T-cell (primary cell): Measurements from ENCODE around the gene SEZ6. TPM values are rescaled to one million over a fixed set of nuclear protein-coding genes. Genes with fewer than 3 reads are reported as not detected.

Experiments
- ATAC-seq, 4 experiments: fragments of 200-7000 bp in 3 of 4; fragments of 150-1000 bp in 1 of 4; cut with Tn5 transposase; replicated peaks in 1 of 4; 1 replicate in 3 of 4; 2 replicates in 1 of 4; pipeline ENCODE4 v1.10.0; 2021; ENCODE audit warnings: moderate library complexity in 3 of 4, mild to moderate bottlenecking in 2 of 4, moderate number of reproducible peaks in 1 of 4
- CTCF ChIA-PET, 2 donors: fragments of 300-600 bp; sonication (Branson Sonifier 250); formaldehyde crosslinking; loops; one replicate each; lab custom pipeline; 2022; ENCODE audit warnings: antibody characterized with exemption in 2 of 2; lab: Charles Lee
- POLR2A ChIA-PET, 2 donors: fragments of 300-600 bp; sonication (Branson Sonifier 250); formaldehyde crosslinking; loops; one replicate each; lab custom pipeline; 2022; ENCODE audit warnings: antibody characterized with exemption in 2 of 2; lab: Charles Lee
- DNase-seq, 35 experiments: peaks; one replicate each; pipeline versions ENCODE4 v3.0.0 to v3.0.0-alpha.2; 2013 to 2023
- H3K27ac ChIP-seq: one replicate; pipeline ENCODE4 v1.5.1; 2013; ENCODE audit warnings: low read length
- H3K27me3 ChIP-seq, 2 experiments: replicated peaks in 1 of 2; 1 replicate in 1 of 2; 2 replicates in 1 of 2; pipeline versions ENCODE4 v1.6.1 to v1.7.0; 2013; ENCODE audit warnings: low read length in 1 of 2, mixed read lengths in 1 of 2; ENCODE audit not compliant: control insufficient read depth in 2 of 2, insufficient read depth in 2 of 2; ENCODE audit errors: extremely low read depth in 1 of 2
- H3K36me3 ChIP-seq, 2 donors: 1 replicate in 1 of 2; 2 replicates in 1 of 2; pipeline versions ENCODE4 v1.6.1 to v1.7.0; 2013; ENCODE audit warnings: low read length in 1 of 2; ENCODE audit not compliant: control insufficient read depth in 2 of 2, insufficient read depth in 1 of 2; ENCODE audit errors: extremely low read depth in 1 of 2
- H3K4me1 ChIP-seq, 2 experiments: 1 replicate in 1 of 2; 2 replicates in 1 of 2; pipeline versions ENCODE4 v1.6.1 to v1.7.0; 2013; ENCODE audit warnings: low read length in 2 of 2, mixed read lengths in 1 of 2; ENCODE audit not compliant: insufficient read depth in 2 of 2, control insufficient read depth in 1 of 2; ENCODE audit errors: extremely low read depth in 1 of 2
- H3K4me3 ChIP-seq, 2 donors: 1 replicate in 1 of 2; 2 replicates in 1 of 2; pipeline versions ENCODE4 v1.5.1 to v1.7.0; 2013; ENCODE audit warnings: mild to moderate bottlenecking in 2 of 2, low read length in 1 of 2, moderate library complexity in 1 of 2; ENCODE audit not compliant: control insufficient read depth in 1 of 2; ENCODE audit errors: extremely low read depth in 1 of 2
- H3K9me3 ChIP-seq: 2 replicates; pipeline ENCODE4 v1.7.0; 2013
- H3K27ac Mint-ChIP-seq, 2 donors: one replicate each; pipeline ENCODE4 v1.8.0; 2020 to 2021; ENCODE audit warnings: mild to moderate bottlenecking in 2 of 2, mixed read lengths in 2 of 2
- H3K27me3 Mint-ChIP-seq, 2 donors: one replicate each; pipeline ENCODE4 v1.8.0; 2021 to 2022; ENCODE audit warnings: mixed read lengths in 2 of 2
- H3K36me3 Mint-ChIP-seq: one replicate; pipeline ENCODE4 v1.8.0; 2021; ENCODE audit warnings: mixed read lengths
- H3K4me1 Mint-ChIP-seq, 3 donors: one replicate each; pipeline ENCODE4 v1.8.0; 2020 to 2022; ENCODE audit warnings: mixed read lengths in 3 of 3, mild to moderate bottlenecking in 1 of 3
- H3K4me3 Mint-ChIP-seq, 3 donors: one replicate each; pipeline ENCODE4 v1.8.0; 2020 to 2022; ENCODE audit warnings: mild to moderate bottlenecking in 3 of 3, mixed read lengths in 3 of 3, moderate library complexity in 3 of 3
- H3K9me3 Mint-ChIP-seq, 3 donors: one replicate each; pipeline ENCODE4 v1.8.0; 2020 to 2022; ENCODE audit warnings: mixed read lengths in 3 of 3
- WGBS: methylation state at CpG from one replicate; pipeline ENCODE4 v1.1.5; 2013; ENCODE audit warnings: missing lambda C conversion rate; ENCODE audit not compliant: insufficient coverage; 5-methylcytosine and 5-hydroxymethylcytosine counted together
- total RNA-seq, 35 experiments: library from RNA in 6 of 35; stranded (reverse) in 6 of 35; fragments of 120-200 nt in 1 of 35; gene quantifications; one replicate each; pipeline versions ENCODE4 v1.2.1 to v1.2.4 and lab custom pipeline; 2013 to 2026

Gene SEZ6
- total RNA-seq, 5 donors from 2014 or later (not counting 1 experiment from before 2014, with no cell fraction given), result 0.49 to 1.6 TPM; not detected in 3

GRCh38 chr17:28950017-28950751 lies 55.6 kb downstream of the SEZ6 start:
- DNase-seq, result peak; percentile 40 to 78 (median 65)
- H3K4me3 Mint-ChIP-seq, result peak overlapping the region in 2 of 3 donors; percentile 94 to 95
- Histone ChIP-seq H3K27me3 (no peaks in the 10 kb centered on the region), H3K4me3 (peak overlapping the region; percentile 92 to 98), H3K27ac (peak overlapping the region; percentile 89), H3K36me3 (no peaks in the 10 kb centered on the region), H3K4me1 (peaks cover 30 to 55% of the 10 kb centered on the region in 2 experiments), H3K9me3 (no peaks in the 10 kb centered on the region)
- no peaks in the 10 kb centered on the region for H3K27me3 Mint-ChIP-seq
- ATAC-seq, result no peak
- no peaks in the 10 kb centered on the region for H3K9me3 Mint-ChIP-seq
- CTCF ChIA-PET, result interaction anchor here in 1 of 2 donors (0.7 to 2.0 kb wide), 13 partner anchors 13 to 231 kb away, joined by 3 to 25 read pairs (median 5); partner anchors contain the start of genes DHRS13, RPL23A and TLCD1
- peaks cover 36 to 39% (median 38%) of the 10 kb centered on the region in 3 donors for H3K4me1 Mint-ChIP-seq
- 0% methylated on average over 33 of the region's 43 CpGs for WGBS
- H3K27ac Mint-ChIP-seq, result peak overlapping the region; percentile 92 to 96
- POLR2A ChIA-PET, result interaction anchor here (0.6 to 3.7 kb wide), 8 partner anchors 10 to 231 kb away, joined by 3 to 20 read pairs (median 3); partner anchors contain the start of genes DHRS13 (in 1 of the 2) and RPL23A (in 1 of the 2)
- H3K36me3 Mint-ChIP-seq, result peaks cover 21% of the 10 kb centered on the region

GRCh38 chr17:28949185-28950016 lies 56.4 kb downstream of the SEZ6 start:
- H3K4me1 ChIP-seq, result peaks cover 33 to 63% of the 10 kb centered on the region in 2 experiments
- H3K27me3 ChIP-seq, result no peaks in the 10 kb centered on the region
- Mint-ChIP-seq H3K36me3 (peaks cover 26% of the 10 kb centered on the region), H3K4me3 (peak overlapping the region in 2 of 3 donors; percentile 94 to 95), H3K27me3 (no peaks in the 10 kb centered on the region), H3K4me1 (peaks cover 43 to 47% (median 46%) of the 10 kb centered on the region in 3 donors), H3K27ac (peak overlapping the region; percentile 93 to 97), H3K9me3 (no peaks in the 10 kb centered on the region)
- peak overlapping the region; percentile 89 for H3K27ac ChIP-seq
- H3K9me3 ChIP-seq, result no peaks in the 10 kb centered on the region
- POLR2A ChIA-PET, result interaction anchor here (0.6 to 3.7 kb wide), 8 partner anchors 10 to 230 kb away, joined by 3 to 20 read pairs (median 4); partner anchors contain the start of genes DHRS13 (in 1 of the 2) and RPL23A (in 1 of the 2)
- ATAC-seq (no peak), DNase-seq (peak; percentile 9 to 72 (median 40))
- H3K36me3 ChIP-seq, result peaks cover 0 to 5% of the 10 kb centered on the region in 2 donors
- under 1% methylated on average over 49 of the region's 61 CpGs for WGBS
- peak overlapping the region; percentile 92 to 98 for H3K4me3 ChIP-seq
- CTCF ChIA-PET, result interaction anchor here (0.6 to 2.0 kb wide), 12 partner anchors 12 to 230 kb away, joined by 3 to 9 read pairs (median 4); partner anchors contain the start of genes DHRS13 (in 1 of the 2), RPL23A (in 1 of the 2) and SEZ6 (in 1 of the 2)

DNA sequence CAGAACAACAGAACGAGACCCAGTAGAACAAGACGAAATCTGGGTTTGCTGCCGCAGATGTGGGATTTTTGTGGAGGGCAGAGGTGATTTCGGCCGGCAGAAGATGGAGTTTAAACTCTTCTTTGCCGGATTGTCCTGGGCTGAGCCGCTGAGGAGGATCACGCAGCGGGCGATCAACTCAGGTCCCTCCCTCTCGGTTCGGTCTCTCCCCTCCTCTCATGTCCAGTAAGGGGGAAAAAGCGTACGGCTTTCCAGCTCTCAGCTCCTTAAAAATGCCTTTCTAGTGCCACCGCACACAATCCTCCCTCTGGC lies 57.0 kb downstream of the SEZ6 start:
- Histone ChIP-seq H3K36me3 (peaks cover 0 to 9% of the 10 kb centered on the region in 2 donors), H3K9me3 (no peaks in the 10 kb centered on the region), H3K4me3 (peak overlapping the region; percentile 92 to 98), H3K27me3 (no peaks in the 10 kb centered on the region), H3K27ac (peak overlapping the region; percentile 89), H3K4me1 (peaks cover 33 to 63% of the 10 kb centered on the region in 2 experiments)
- Mint-ChIP-seq H3K4me1 (peaks cover 49 to 52% (median 52%) of the 10 kb centered on the region in 3 donors), H3K4me3 (peak overlapping the region in 2 of 3 donors; percentile 94 to 95), H3K27ac (peak overlapping the region; percentile 93 to 97), H3K9me3 (no peaks in the 10 kb centered on the region), H3K36me3 (peaks cover 30% of the 10 kb centered on the region), H3K27me3 (no peaks in the 10 kb centered on the region)
- ChIA-PET CTCF (interaction anchor here (0.7 to 1.6 kb wide), 4 partner anchors 12 to 222 kb away, joined by 3 to 9 read pairs (median 4); partner anchors contain the start of gene SEZ6 (in 1 of the 2)), POLR2A (interaction anchor here (0.6 to 3.7 kb wide), 3 partner anchors 22 to 222 kb away, joined by 5 to 20 read pairs (median 16); no protein-coding TSS in a partner anchor)
- ATAC-seq (no peak), DNase-seq (no peak)
- 0% methylated on average over 9 of the region's 15 CpGs for WGBS

- Histone ChIP-seq H3K27me3 (no peaks in the 10 kb centered on the region), H3K9me3 (no peaks in the 10 kb centered on the region), H3K27ac (peak overlapping the region; percentile 89), H3K4me3 (peak overlapping the region; percentile 92 to 98), H3K36me3 (peaks cover 0 to 9% of the 10 kb centered on the region in 2 donors), H3K4me1 (peaks cover 33 to 59% of the 10 kb centered on the region in 2 experiments)
- ChIA-PET CTCF (interaction anchor here (0.7 to 1.5 kb wide), 3 partner anchors 21 to 191 kb away, joined by 3 to 5 read pairs (median 4); no protein-coding TSS in a partner anchor), POLR2A (interaction anchor here (2.6 to 3.7 kb wide), 2 partner anchors 22 kb away, joined by 16 to 20 read pairs; no protein-coding TSS in a partner anchor)
- Mint-ChIP-seq H3K4me3 (peak overlapping the region in 2 of 3 donors; percentile 94 to 95), H3K27ac (peak overlapping the region; percentile 93 to 97), H3K36me3 (peaks cover 34% of the 10 kb centered on the region), H3K27me3 (no peaks in the 10 kb centered on the region), H3K4me1 (peaks cover 53 to 57% (median 57%) of the 10 kb centered on the region in 3 donors), H3K9me3 (no peaks in the 10 kb centered on the region)
- DNase-seq, result no peak
- WGBS, result no CpG with 5 or more reads among the region's 4 CpGs
- no peak for ATAC-seq
Observed at GRCh38 chr17:28948342-28948741, 57.5 kb downstream of the SEZ6 start.

GRCh38 chr17:28947639-28948038 lies 58.2 kb downstream of the SEZ6 start:
- Histone ChIP-seq H3K4me3 (no peak overlapping the region), H3K9me3 (no peaks in the 10 kb centered on the region), H3K36me3 (peaks cover 0 to 9% of the 10 kb centered on the region in 2 donors), H3K4me1 (peaks cover 29 to 55% of the 10 kb centered on the region in 2 experiments), H3K27me3 (no peaks in the 10 kb centered on the region), H3K27ac (peak overlapping the region; percentile 89)
- Mint-ChIP-seq H3K4me3 (peak overlapping the region in 2 of 3 donors; percentile 94 to 95), H3K9me3 (no peaks in the 10 kb centered on the region), H3K4me1 (peaks cover 60 to 64% (median 63%) of the 10 kb centered on the region in 3 donors), H3K36me3 (peaks cover 38% of the 10 kb centered on the region), H3K27me3 (no peaks in the 10 kb centered on the region), H3K27ac (peak overlapping the region; percentile 93 to 97)
- ATAC-seq (no peak), DNase-seq (peak in 1 of 35 experiments; percentile 33)
- CTCF ChIA-PET, result interaction anchor here (0.7 to 1.0 kb wide), 4 partner anchors 20 to 221 kb away, joined by 3 to 5 read pairs (median 4); partner anchors contain the start of gene TLCD1 (in 1 of the 2)
- no CpG with 5 or more reads among the region's 3 CpGs for WGBS
- POLR2A ChIA-PET, result interaction anchor here (0.6 to 0.7 kb wide), 3 partner anchors 16 to 94 kb away, joined by 3 read pairs; no protein-coding TSS in a partner anchor
